ENCODE data around the gene NMUR1. TPM values are rescaled to one million over a fixed set of nuclear protein-coding genes. Genes with fewer than 3 reads are reported as not detected.
"Not testable (repeated sequence)": the region's sequence is repeated elsewhere in the genome, so short reads cannot be mapped to it uniquely, and the experiment has no call there.

Gene NMUR1
- total and polyA plus RNA-seq, 2 donors (not counting 3 experiments of a cell fraction or from before 2014, with no cell fraction given): not detected

DNA sequence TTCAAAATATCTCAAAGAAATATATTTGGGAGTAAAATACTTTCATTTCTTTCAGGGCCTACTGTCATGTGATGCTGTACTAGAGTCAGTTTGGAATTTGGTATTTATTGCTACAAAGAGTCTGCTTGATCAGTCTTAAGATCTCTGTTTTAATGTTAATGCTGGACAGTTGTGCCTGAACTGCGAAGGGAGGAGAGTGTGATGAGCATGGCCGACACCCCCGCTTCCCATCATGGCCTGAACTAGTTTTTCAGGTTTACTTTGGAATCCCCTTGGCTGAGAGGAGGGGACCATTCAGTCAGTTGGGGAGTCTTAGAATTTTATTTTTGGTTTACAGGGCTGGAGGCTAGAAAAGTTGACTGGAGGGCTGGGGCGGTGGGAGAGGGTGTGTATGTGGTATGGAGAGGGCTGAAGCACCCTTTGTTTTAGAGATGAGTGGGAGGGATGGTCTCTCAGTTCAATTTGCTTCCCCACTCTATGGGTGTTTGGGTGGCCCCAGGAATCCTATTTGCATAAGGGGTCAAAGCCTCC lies 41.5 kb upstream of the NMUR1 start:
- Histone ChIP-seq H3K36me3 (ENCODE audit: control insufficient read depth in 2 of 2, extremely low read depth in 1 of 2, insufficient read depth in 2 of 2, low read length in 2 of 2) (no peaks in the 10 kb centered on the region), H4K20me1 (replicated peaks; ENCODE audit: control insufficient read depth, extremely low read depth, insufficient read depth, low read length) (no peaks in the 10 kb centered on the region), H3K9ac (replicated peaks; ENCODE audit: extremely low read depth, insufficient read depth, low read length) (no peak overlapping the region), H3K4me1 (ENCODE audit: control insufficient read depth, extremely low read depth, insufficient read depth, low read length) (no peaks in the 10 kb centered on the region), H3K9me3 (replicated peaks; ENCODE audit: control insufficient read depth, insufficient read depth, low read length) (no peaks in the 10 kb centered on the region), H3K27ac (ENCODE audit: insufficient read depth, low read depth, low read length) (no peak overlapping the region), H2AFZ (ENCODE audit: low read depth, low read length) (no peak overlapping the region), H3K4me2 (ENCODE audit: insufficient read depth, low read length) (no peak overlapping the region), H3K79me2 (ENCODE audit: control insufficient read depth, insufficient read depth, low read length) (no peaks in the 10 kb centered on the region), H3K4me3 (replicated peaks in 1 of 3; ENCODE audit: insufficient read depth in 1 of 3, low read depth in 1 of 3, low read length in 3 of 3) (no peak overlapping the region), H3K27me3 (ENCODE audit: control insufficient read depth in 2 of 2, insufficient read depth in 2 of 2, low read length in 2 of 2) (no peaks in the 10 kb centered on the region), H3K9me1 (replicated peaks; ENCODE audit: control insufficient read depth, extremely low read depth, insufficient read depth, low read length) (no peaks in the 10 kb centered on the region)
- no peak for FAIRE-seq
- CTCF ChIA-PET: interaction anchor here (2.5 to 5.5 kb wide), 2 partner anchors 13 to 29 kb away, joined by 6 to 28 read pairs; no protein-coding TSS in a partner anchor
- POLR2A ChIA-PET: no interaction called here
- TF ChIP-seq GATA2 (IDR thresholded peaks at IDR 0.05; ENCODE audit: insufficient read depth, insufficient read length, low read depth, low read length) (no peak), POLR2A (IDR thresholded peaks at IDR 0.05; ENCODE audit: low read depth, low read length) (no peak), POLR2AphosphoS5 (IDR thresholded peaks at IDR 0.05; ENCODE audit: insufficient read depth, low read depth, low read length) (no peak), MAX (IDR thresholded peaks at IDR 0.05; ENCODE audit: insufficient read depth, insufficient read length) (no peak), MYC (IDR thresholded peaks at IDR 0.05; ENCODE audit: low read depth, low read length) (no peak), CTCF (IDR thresholded peaks at IDR 0.05; ENCODE audit: extremely low read depth in 1 of 2, insufficient read depth in 1 of 2, low read depth in 1 of 2, low read length in 2 of 2) (no peak), EZH2 (IDR thresholded peaks at IDR 0.05; ENCODE audit: borderline replicate concordance, low read depth, low read length, severe bottlenecking) (no peak), JUN (IDR thresholded peaks at IDR 0.05; ENCODE audit: borderline replicate concordance, insufficient read depth, insufficient read length, low read depth) (no peak), FOS (IDR thresholded peaks at IDR 0.05; ENCODE audit: borderline replicate concordance, insufficient read depth, low read length) (no peak)
- DNase-seq (ENCODE audit: low read depth, low spot score): no peak
- intact Hi-C loops (cut with micrococcal nuclease) (no loop called here), dilution Hi-C loops (cut with MboI; ENCODE audit: extremely low pct_ligation_motif_present, low sequenced_read_pairs) (no loop called here)
- no TSS peak for BruUV-seq (replicated peaks)

- H3K79me2 ChIP-seq (ENCODE audit: control insufficient read depth, insufficient read depth, low read length); intact Hi-C loops (cut with micrococcal nuclease); H3K27ac ChIP-seq (ENCODE audit: insufficient read depth, low read depth, low read length); H3K4me1 ChIP-seq (ENCODE audit: control insufficient read depth, extremely low read depth, insufficient read depth, low read length); POLR2A ChIA-PET; DNase-seq (ENCODE audit: low read depth, low spot score); H3K4me2 ChIP-seq (ENCODE audit: insufficient read depth, low read length); H2AFZ ChIP-seq (ENCODE audit: low read depth, low read length); H3K27me3 ChIP-seq (ENCODE audit: control insufficient read depth in 2 of 2, insufficient read depth in 2 of 2, low read length in 2 of 2); BruUV-seq (replicated peaks); H3K9me3 ChIP-seq (replicated peaks; ENCODE audit: control insufficient read depth, insufficient read depth, low read length); H4K20me1 ChIP-seq (replicated peaks; ENCODE audit: control insufficient read depth, extremely low read depth, insufficient read depth, low read length); H3K4me3 ChIP-seq (replicated peaks in 1 of 3; ENCODE audit: insufficient read depth in 1 of 3, low read depth in 1 of 3, low read length in 3 of 3); H3K9me1 ChIP-seq (replicated peaks; ENCODE audit: control insufficient read depth, extremely low read depth, insufficient read depth, low read length); FAIRE-seq; dilution Hi-C loops (cut with MboI; ENCODE audit: extremely low pct_ligation_motif_present, low sequenced_read_pairs); H3K9ac ChIP-seq (replicated peaks; ENCODE audit: extremely low read depth, insufficient read depth, low read length); H3K36me3 ChIP-seq (ENCODE audit: control insufficient read depth in 2 of 2, extremely low read depth in 1 of 2, insufficient read depth in 2 of 2, low read length in 2 of 2): not testable (repeated sequence)
- CTCF ChIA-PET: interaction anchor here (2.5 to 5.5 kb wide), 2 partner anchors 12 to 30 kb away, joined by 6 to 28 read pairs; no protein-coding TSS in a partner anchor
Measured at GRCh38 chr2:231570915-231571314, 40.7 kb upstream of the NMUR1 start.
